K562 (cell line): ENCODE data around the gene VPS33A. TPM values are rescaled to one million over a fixed set of nuclear protein-coding genes. Genes with fewer than 3 reads are reported as not detected.

Experiments
- ATAC-seq: fragments of 200-7000 bp; cut with Tn5 transposase; 3 replicates; pipeline ENCODE4 v1.9.1; 2020; ENCODE audit warnings: moderate library complexity
- BruUV-seq: library from RNA; stranded (reverse); fragments of 400-500 nt; replicated peaks from 2 replicates; lab custom pipeline; 2021; lab: Mats Ljungman, UMichigan
- CTCF ChIA-PET: fragments of 300-600 bp; formaldehyde crosslinking; extraction: SDS; loops from one replicate; lab custom pipeline; 2021; ENCODE audit warnings: low intra/inter-chr PET ratio; lab: Yijun Ruan, JAX
- POLR2A ChIA-PET: fragments of 300-600, 350-650 bp; sonication (Branson Sonifier 250); formaldehyde crosslinking; extraction: SDS; loops from one replicate; lab custom pipeline; 2021; ENCODE audit warnings: antibody characterized with exemption, inconsistent platforms; lab: Yijun Ruan, JAX
- DNase-seq, 4 experiments: peaks; one replicate each; pipeline versions ENCODE4 v3.0.0 to v3.0.0-alpha.2; 2011 to 2018; ENCODE audit warnings: low spot score in 3 of 4, mixed read lengths in 3 of 4; ENCODE audit errors: extremely low read depth in 1 of 4
- FAIRE-seq: peaks from 2 replicates; lab custom pipeline; 2011; peaks lifted over from hg19 to GRCh38; lab: Jason Lieb, UNC
- H2AFZ ChIP-seq: 2 replicates; pipeline ENCODE4 v1.6.0; 2011; ENCODE audit warnings: low read depth, low read length, control low read depth, inconsistent platforms
- H3K27ac ChIP-seq: fragments of 200-600 bp; 3 replicates; pipeline ENCODE4 v1.8.0; 2011; ENCODE audit warnings: low read depth, mild to moderate bottlenecking, control low read depth, inconsistent platforms, low read length, moderate library complexity, mixed read lengths; ENCODE audit errors: extremely low read depth
- H3K27me3 ChIP-seq, 2 experiments: fragments of 300-600 bp in 1 of 2; 2 replicates in 1 of 2; 3 replicates in 1 of 2; pipeline versions ENCODE4 v1.6.0 to v1.8.0; 2011; ENCODE audit warnings: inconsistent platforms in 2 of 2, low read length in 2 of 2, mild to moderate bottlenecking in 1 of 2, mixed read lengths in 1 of 2, moderate library complexity in 1 of 2; ENCODE audit not compliant: control insufficient read depth in 2 of 2, insufficient read depth in 2 of 2
- H3K36me3 ChIP-seq: fragments of 300-600 bp; 3 replicates; pipeline ENCODE4 v1.8.0; 2011; ENCODE audit warnings: mild to moderate bottlenecking, low read length, inconsistent platforms; ENCODE audit not compliant: control insufficient read depth, insufficient read depth
- H3K4me1 ChIP-seq, 2 experiments: fragments of 200-600 bp in 1 of 2; replicated peaks in 1 of 2; 2 replicates in 1 of 2; 3 replicates in 1 of 2; pipeline versions ENCODE4 v1.5.1 to v1.8.0; 2011; ENCODE audit warnings: inconsistent platforms in 2 of 2, low read length in 2 of 2, mild to moderate bottlenecking in 1 of 2, mixed read lengths in 1 of 2, moderate library complexity in 1 of 2; ENCODE audit not compliant: control insufficient read depth in 2 of 2, insufficient read depth in 2 of 2
- H3K4me2 ChIP-seq: 2 replicates; pipeline ENCODE4 v1.6.1; 2011; ENCODE audit warnings: low read length, control low read depth, inconsistent platforms, mixed read lengths; ENCODE audit not compliant: insufficient read depth
- H3K4me3 ChIP-seq: fragments of 200-600 bp; sonication (generic), shearing (Covaris generic); 2 replicates; pipeline ENCODE4 v1.5.1; 2016; ENCODE audit warnings: control low read depth, inconsistent platforms
- H3K79me2 ChIP-seq: fragments of 200-600 bp; 3 replicates; pipeline ENCODE4 v1.8.0; 2011; ENCODE audit warnings: low read length, inconsistent platforms; ENCODE audit not compliant: control insufficient read depth, insufficient read depth
- H3K9ac ChIP-seq, 2 experiments: 2 replicates each; pipeline versions ENCODE4 v1.6.0 to v1.6.1; 2011; ENCODE audit warnings: low read depth in 2 of 2, low read length in 2 of 2, control low read depth in 1 of 2, inconsistent platforms in 1 of 2, mild to moderate bottlenecking in 1 of 2, mixed read lengths in 1 of 2; ENCODE audit not compliant: insufficient read depth in 1 of 2
- H3K9me1 ChIP-seq: one replicate; pipeline ENCODE4 v1.6.0; 2011; ENCODE audit warnings: inconsistent platforms, mild to moderate bottlenecking, low read length, moderate library complexity; ENCODE audit not compliant: control insufficient read depth, insufficient read depth
- H3K9me3 ChIP-seq: replicated peaks from 2 replicates; pipeline ENCODE4 v1.5.1; 2011; ENCODE audit warnings: low read depth, low read length, inconsistent platforms; ENCODE audit not compliant: control insufficient read depth, insufficient read depth
- H4K20me1 ChIP-seq: replicated peaks from 2 replicates; pipeline ENCODE4 v1.6.1; 2011; ENCODE audit warnings: low read length, inconsistent platforms, mixed read lengths; ENCODE audit not compliant: control insufficient read depth, insufficient read depth
- BCLAF1 ChIP-seq, 2 experiments: fragments of 450-650 bp in 1 of 2; IDR thresholded peaks; 2 replicates each; pipeline ENCODE4 v1.6.1; 2011 to 2017; ENCODE audit warnings: low read depth in 2 of 2, antibody characterized with exemption in 1 of 2, borderline replicate concordance in 1 of 2, low read length in 1 of 2, mild to moderate bottlenecking in 1 of 2, mixed read lengths in 1 of 2; ENCODE audit not compliant: control insufficient read depth in 1 of 2
- EWSR1 ChIP-seq: fragments of 450-650 bp; IDR thresholded peaks from 2 replicates; pipeline ENCODE4 v1.6.1; 2018; ENCODE audit warnings: borderline replicate concordance, mild to moderate bottlenecking, low read depth, moderate library complexity; ENCODE audit not compliant: partially characterized antibody
- GMEB1 ChIP-seq: fragments of 250-450 bp; sonication (Bioruptor Pico); IDR thresholded peaks from 2 replicates; pipeline ENCODE4 v1.4.0; 2020; ENCODE audit warnings: mild to moderate bottlenecking
- HINFP ChIP-seq: fragments of 450-650 bp; conservative IDR thresholded peaks from 2 replicates; pipeline ENCODE4 v1.6.1; 2016; ENCODE audit warnings: missing genetic modification characterization, low read depth, mild to moderate bottlenecking, control low read depth, missing compliant biosample characterization
- HOMEZ ChIP-seq: fragments of 250-450 bp; sonication (Bioruptor Pico); IDR thresholded peaks from 2 replicates; pipeline ENCODE4 v1.4.0; 2020; ENCODE audit warnings: mild to moderate bottlenecking, moderate library complexity
- IRF2 ChIP-seq: sonication (generic); formaldehyde crosslinking; IDR thresholded peaks from 2 replicates; pipeline ENCODE4 v1.8.1; 2022; ENCODE audit warnings: mild to moderate bottlenecking, missing genetic modification reagents
- KLF6 ChIP-seq: fragments of 250-450 bp; sonication (Bioruptor Pico); IDR thresholded peaks from 2 replicates; pipeline ENCODE4 v1.4.0; 2020; ENCODE audit warnings: mild to moderate bottlenecking, moderate library complexity, borderline replicate concordance
- STAG1 ChIP-seq: sonication (generic); formaldehyde crosslinking; IDR thresholded peaks from 2 replicates; pipeline ENCODE4 v1.5.0; 2020; ENCODE audit warnings: missing genetic modification reagents, borderline replicate concordance
- TAF15 ChIP-seq: fragments of 200-400 bp; formaldehyde crosslinking; IDR thresholded peaks from 2 replicates; pipeline ENCODE4 v1.6.1; 2017; ENCODE audit warnings: mild to moderate bottlenecking, low read depth, low read length, moderate library complexity
- ZBTB8A ChIP-seq: fragments of 450-650 bp; IDR thresholded peaks from 2 replicates; pipeline ENCODE4 v1.6.1; 2018; ENCODE audit warnings: mild to moderate bottlenecking, moderate library complexity; ENCODE audit not compliant: partially characterized antibody
- ZNF282 ChIP-seq: sonication (generic); formaldehyde crosslinking; IDR thresholded peaks from 2 replicates; pipeline ENCODE4 v1.8.1; 2023; ENCODE audit warnings: missing genetic modification reagents
- ZNF445 ChIP-seq: fragments of 250-450 bp; sonication (Bioruptor Pico); IDR thresholded peaks from 2 replicates; pipeline ENCODE4 v1.4.0; 2020; ENCODE audit warnings: low read depth, mild to moderate bottlenecking, moderate library complexity
- WGBS: fragments of 100-300 bp; shearing (Covaris generic); methylation state at CpG from one replicate; pipeline ENCODE4 v1.1.6; 2016; ENCODE audit warnings: low coverage, mixed read lengths; ENCODE audit not compliant: insufficient coverage; ENCODE audit errors: missing lambda C conversion rate; 5-methylcytosine and 5-hydroxymethylcytosine counted together
- in situ Hi-C: fragments of 300-500 bp; cut with MboI; formaldehyde crosslinking; loops from 4 replicates; pipeline ENCODE4 v1.15.0; 2018; ENCODE audit warnings: inconsistent platforms, mixed read lengths
- intact Hi-C: fragments of 100-400 bp; cut with micrococcal nuclease; formaldehyde crosslinking; loops from 2 replicates; pipeline ENCODE4 v1.14.2; 2022
- polyA plus RNA-seq, 8 experiments: library from polyadenylated mRNA; depleted of rRNA in 4 of 8; stranded (reverse) in 5 of 8; unstranded in 3 of 8; fragments of >200 nt; fragmentation: Nextera tagmentation in 2 of 8; fragmentation: Illumina TruSeq in 1 of 8; extraction: Ambion mirVana in 2 of 8; extraction: Trizol in 1 of 8; gene quantifications; 2 replicates each; pipeline versions ENCODE4 v1.2.1 to v1.2.3, GENCODE V29; 2011 to 2014; ENCODE audit warnings: inconsistent platforms in 1 of 8, missing spikeins in 1 of 8
- total RNA-seq, 7 experiments: library from RNA; depleted of rRNA in 6 of 7; stranded (reverse); fragments of >200 nt in 6 of 7; fragmentation: Illumina TruSeq in 2 of 7; extraction: Trizol in 2 of 7; gene quantifications; 2 replicates each; pipeline versions ENCODE4 v1.2.1 to v1.2.3, GENCODE V29; 2011 to 2021; ENCODE audit warnings: low replicate concordance in 1 of 7

Gene VPS33A
- total and polyA plus RNA-seq, 9 of the 15 experiments (the other 6 are each of a cell fraction or from before 2014, with no cell fraction given) = 10.6 to 34.3 (median 25.3) TPM

- TF ChIP-seq BCLAF1 (IDR thresholded peaks at IDR 0.05; ENCODE audit: borderline replicate concordance in 1 of 2, control insufficient read depth in 1 of 2, low read depth in 2 of 2, low read length in 1 of 2) (no peak), EWSR1 (no peak), HOMEZ (CRISPR knock-in tag) (no peak), ZBTB8A (no peak), STAG1 (CRISPR knock-in tag) (no peak)
Measured at GRCh38 chr12:122293081-122293480, 26.8 kb upstream of the VPS33A start (continued).

- H3K9me3 ChIP-seq = no peaks in the 10 kb centered on the region
- ChIA-PET CTCF (no interaction called here), POLR2A (no interaction called here)
- H4K20me1 ChIP-seq = no peaks in the 10 kb centered on the region
- intact Hi-C loops = no loop called here
- no peak overlapping the region for H3K9ac ChIP-seq
- no TSS peak for BruUV-seq
- H3K27me3 ChIP-seq = no peaks in the 10 kb centered on the region
- no peaks in the 10 kb centered on the region for H3K9me1 ChIP-seq
- 88% methylated on average over 8 of the region's 8 CpGs for whole genome bisulfite sequencing
- H2AFZ ChIP-seq = no peak overlapping the region
- no peaks in the 10 kb centered on the region for H3K79me2 ChIP-seq
- H3K27ac ChIP-seq = no peak overlapping the region
- FAIRE-seq (no peak), ATAC-seq (no peak), DNase-seq (no peak)
- no peaks in the 10 kb centered on the region for H3K4me1 ChIP-seq
- H3K4me3 ChIP-seq = no peak overlapping the region
- peaks cover 16% of the 10 kb centered on the region; the same call in 1 of the 3 replicates for H3K36me3 ChIP-seq
- H3K4me2 ChIP-seq = no peak overlapping the region
- in situ Hi-C loops = no loop called here
- no peak for TF ChIP-seq KLF6
- no peak for TF ChIP-seq ZBTB8A
- no peak for TF ChIP-seq ZNF282 (CRISPR knock-in tag)
- TF ChIP-seq IRF2 (CRISPR knock-in tag) = no peak
- TF ChIP-seq GMEB1 (CRISPR knock-in tag) = no peak
- TF ChIP-seq ZNF445 = no peak
- no peak for TF ChIP-seq TAF15
- no peak for TF ChIP-seq HINFP
Measured at GRCh38 chr12:122291431-122291830, 25.1 kb upstream of the VPS33A start.
